NT2/D1 (cell line): ENCODE results near the gene MLPH.

Experiments used
- DNase-seq: peaks from one replicate; pipeline ENCODE4 v3.0.0-alpha.2; 2011; ENCODE audit warnings: low read depth, low spot score
- H3K27me3 ChIP-seq: 2 replicates; pipeline ENCODE4 v1.6.0; 2011; ENCODE audit warnings: mild to moderate bottlenecking; ENCODE audit not compliant: insufficient read length, insufficient read depth
- H3K36me3 ChIP-seq: 2 replicates; pipeline ENCODE4 v1.6.1; 2011; ENCODE audit warnings: mild to moderate bottlenecking, low read length, mixed read lengths; ENCODE audit not compliant: insufficient read depth, insufficient read length
- H3K4me1 ChIP-seq: 2 replicates; pipeline ENCODE4 v1.5.1; 2011; ENCODE audit not compliant: insufficient read depth, insufficient read length
- H3K4me3 ChIP-seq: 2 replicates; pipeline ENCODE4 v1.5.1; 2011; ENCODE audit warnings: low read depth; ENCODE audit not compliant: insufficient read length
- H3K9ac ChIP-seq: 2 replicates; pipeline ENCODE4 v1.6.0; 2011; ENCODE audit warnings: low read depth; ENCODE audit not compliant: insufficient read length
- H3K9me3 ChIP-seq: 2 replicates; pipeline ENCODE4 v1.5.1; 2011; ENCODE audit warnings: mild to moderate bottlenecking, low read length; ENCODE audit not compliant: insufficient read depth
- SUZ12 ChIP-seq: IDR thresholded peaks from 2 replicates; pipeline ENCODE4 v1.6.1; 2011; ENCODE audit not compliant: insufficient read length, insufficient read depth; ENCODE audit errors: extremely low read depth
- YY1 ChIP-seq: IDR thresholded peaks from 2 replicates; pipeline ENCODE4 v1.6.1; 2011; ENCODE audit not compliant: insufficient read length, insufficient read depth
- ZNF274 ChIP-seq: IDR thresholded peaks from 2 replicates; pipeline ENCODE4 v1.6.1; 2011; ENCODE audit warnings: mild to moderate bottlenecking, low read depth, low read length

Gene MLPH

DNA sequence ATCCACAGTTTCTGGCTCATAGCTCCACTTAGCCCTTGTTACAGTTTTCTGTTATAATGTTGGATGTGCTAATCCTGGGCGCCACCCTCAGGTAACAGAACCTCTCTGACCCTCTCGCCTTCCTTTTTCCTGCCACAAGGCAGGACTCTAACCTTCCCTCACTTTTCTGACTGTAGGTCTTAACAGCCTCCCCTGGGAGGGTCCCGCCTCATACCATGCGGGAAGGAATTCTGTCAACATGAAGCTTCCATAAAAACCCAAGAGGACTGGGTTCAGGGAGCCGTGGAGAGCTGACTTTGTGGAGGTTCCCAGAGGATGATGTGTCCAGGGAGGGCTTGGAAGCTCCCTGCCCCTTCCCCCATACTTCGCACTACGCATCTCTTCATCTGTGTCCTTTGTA lies 115.4 kb downstream of the MLPH start:
- no peaks in the 10 kb centered on the region for H3K36me3 ChIP-seq
- no peaks in the 10 kb centered on the region for H3K27me3 ChIP-seq
- DNase-seq: no peak
- TF ChIP-seq ZNF274 (no peak), SUZ12 (no peak), YY1 (no peak)
- no peak overlapping the region for H3K4me3 ChIP-seq
- no peak overlapping the region for H3K9ac ChIP-seq
- H3K4me1 ChIP-seq: peaks cover 21% of the 10 kb centered on the region
- H3K9me3 ChIP-seq: peaks cover 13% of the 10 kb centered on the region; the same call in 1 of the 2 replicates

DNA sequence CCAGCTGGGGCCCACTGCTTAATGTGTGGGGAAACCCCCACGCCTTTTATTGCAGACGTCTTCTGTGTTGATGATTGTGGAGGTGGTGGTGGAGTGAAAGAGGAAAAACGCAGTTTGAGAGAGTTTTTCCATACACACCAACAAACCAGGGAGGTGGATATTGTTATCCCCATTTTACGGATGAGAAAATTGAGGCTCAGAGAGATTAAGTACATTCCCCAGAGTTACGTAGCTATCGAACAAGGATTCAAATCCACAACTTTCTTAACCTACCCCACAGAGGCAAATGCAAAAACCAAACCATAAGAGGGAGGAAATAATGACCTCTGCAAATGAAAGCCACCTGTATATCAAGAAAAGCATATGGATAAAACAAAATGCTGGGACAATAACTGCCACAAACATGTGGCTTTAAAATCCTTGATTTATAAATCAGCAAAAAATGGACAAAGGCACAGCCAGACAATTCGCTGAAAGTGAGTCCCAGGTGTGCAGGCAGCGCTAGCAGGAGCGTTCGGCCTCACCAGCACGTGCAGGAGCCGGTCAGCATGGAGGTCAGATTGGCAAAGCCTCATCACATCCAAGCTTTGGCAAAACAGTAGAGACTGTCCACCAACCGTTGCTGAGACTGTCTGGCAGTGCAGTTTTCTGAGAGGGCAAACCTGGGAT lies 116.1 kb downstream of the MLPH start:
- Histone ChIP-seq H3K27me3 (no peaks in the 10 kb centered on the region), H3K36me3 (no peaks in the 10 kb centered on the region), H3K9ac (peak overlapping the region; percentile 53), H3K4me1 (peaks cover 21% of the 10 kb centered on the region), H3K4me3 (no peak overlapping the region), H3K9me3 (peaks cover 13% of the 10 kb centered on the region; the same call in 1 of the 2 replicates)
- TF ChIP-seq YY1 (no peak), SUZ12 (no peak), ZNF274 (no peak)
- DNase-seq: no peak

DNA sequence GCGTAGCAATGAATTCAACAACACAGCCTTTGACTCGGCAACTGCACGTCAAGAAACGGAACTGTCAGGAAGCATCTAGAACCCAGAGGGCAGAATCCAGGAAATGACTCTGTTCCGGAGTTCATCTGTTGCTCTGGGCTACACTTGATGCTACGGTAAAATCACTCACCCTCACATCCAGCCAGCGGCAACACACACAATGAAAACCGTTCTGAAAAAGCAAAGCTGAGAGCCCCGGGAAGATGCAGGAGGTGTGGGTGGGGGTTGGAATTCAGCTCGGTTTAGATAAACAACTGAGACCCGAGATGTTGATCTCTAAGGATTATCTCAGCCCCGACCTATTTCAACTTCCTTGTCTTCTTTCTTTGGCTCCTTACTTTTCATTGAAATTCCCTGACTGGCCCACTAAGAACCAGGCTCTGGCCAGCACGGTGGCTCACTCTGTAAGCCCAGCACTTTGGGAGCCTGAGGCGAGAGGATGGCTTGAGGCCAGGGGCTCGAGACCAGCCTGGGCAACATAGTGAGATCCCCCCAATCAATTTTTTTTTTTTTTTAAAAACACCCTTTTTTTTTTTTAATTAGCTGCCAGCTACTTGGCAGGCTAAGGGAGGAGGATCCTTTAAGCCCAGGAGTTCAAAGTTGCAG lies 116.8 kb downstream of the MLPH start:
- no peak overlapping the region for H3K4me3 ChIP-seq
- H3K27me3 ChIP-seq: no peaks in the 10 kb centered on the region
- peak overlapping the region; percentile 53 for H3K9ac ChIP-seq
- TF ChIP-seq SUZ12 (no peak), YY1 (no peak), ZNF274 (no peak)
- peak; percentile 68 for DNase-seq
- peaks cover 13% of the 10 kb centered on the region; the same call in 1 of the 2 replicates for H3K9me3 ChIP-seq
- peaks cover 16% of the 10 kb centered on the region for H3K4me1 ChIP-seq
- no peaks in the 10 kb centered on the region for H3K36me3 ChIP-seq

DNA sequence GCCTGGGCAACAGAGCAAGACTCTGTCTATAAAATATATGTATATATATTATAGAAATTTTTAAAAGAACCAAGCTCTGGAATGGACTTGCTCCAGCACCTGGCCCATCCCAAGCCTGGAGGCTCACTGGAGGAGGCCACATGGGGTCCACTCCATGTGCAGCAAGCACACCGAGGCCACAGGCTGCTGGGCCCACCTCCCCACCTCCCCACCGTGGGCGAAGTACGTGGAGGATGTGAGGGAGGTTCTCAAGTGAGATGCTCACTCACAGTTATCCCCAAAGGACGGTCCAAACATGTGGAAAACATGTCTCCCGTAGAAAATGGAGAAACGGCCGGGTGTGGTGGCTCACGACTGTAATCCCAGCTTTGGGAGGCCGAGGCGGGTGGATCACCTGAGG lies 117.3 kb downstream of the MLPH start:
- Histone ChIP-seq H3K4me1 (peaks cover 15% of the 10 kb centered on the region), H3K27me3 (no peaks in the 10 kb centered on the region), H3K9me3 (peaks cover 13% of the 10 kb centered on the region; the same call in 1 of the 2 replicates), H3K36me3 (no peaks in the 10 kb centered on the region), H3K4me3 (no peak overlapping the region), H3K9ac (no peak overlapping the region)
- no peak for TF ChIP-seq YY1
- TF ChIP-seq ZNF274: no peak
- no peak for TF ChIP-seq SUZ12
- DNase-seq: no peak
